ENCODE results near the gene NUMA1.

The NUMA1 gene

GRCh38 chr11:72100009-72100408, 19.7 kb upstream of the NUMA1 start:
- no peak for DNase-seq

- no peak for DNase-seq
These were observed 18.4 kb upstream of the NUMA1 start for GRCh38 chr11:72098741-72099140.

GRCh38 chr11:72091292-72091691, 10.9 kb upstream of the NUMA1 start:
- peak; percentile 76 for DNase-seq

GRCh38 chr11:72088076-72088808, 7.9 kb upstream of the NUMA1 start:
- no peak for DNase-seq

- no peak for DNase-seq
These were observed 5.4 kb upstream of the NUMA1 start for GRCh38 chr11:72085621-72086351.

- no peak for DNase-seq
These were observed 4.6 kb upstream of the NUMA1 start for GRCh38 chr11:72084965-72085364.

- DNase-seq, result no peak
These were observed 3.7 kb upstream of the NUMA1 start for GRCh38 chr11:72084076-72084475.

GRCh38 chr11:72083414-72083813, 3.1 kb upstream of the NUMA1 start:
- DNase-seq, result no peak

- no peak for DNase-seq
These were observed 1.6 kb upstream of the NUMA1 start for GRCh38 chr11:72081821-72082453.

- no peak for DNase-seq
These were observed 872 bp upstream of the NUMA1 start for GRCh38 chr11:72081184-72081644.

GRCh38 chr11:72079819-72080325, 470 bp downstream of the NUMA1 start:
- no peak for DNase-seq

- no peak for DNase-seq
These were observed 1.9 kb downstream of the NUMA1 start for GRCh38 chr11:72078477-72078876.

GRCh38 chr11:72075756-72076155, 4.6 kb downstream of the NUMA1 start:
- DNase-seq, result no peak

GRCh38 chr11:72075109-72075508, 5.2 kb downstream of the NUMA1 start:
- DNase-seq, result no peak

GRCh38 chr11:72072348-72072747, 8.0 kb downstream of the NUMA1 start:
- DNase-seq, result no peak

- no peak for DNase-seq
These were observed 9.9 kb downstream of the NUMA1 start for GRCh38 chr11:72070491-72070890.

GRCh38 chr11:72069787-72070251, 10.5 kb downstream of the NUMA1 start:
- DNase-seq, result peak; percentile 79

GRCh38 chr11:72069200-72069599, 11.1 kb downstream of the NUMA1 start:
- DNase-seq, result no peak

GRCh38 chr11:72067676-72068075, 12.7 kb downstream of the NUMA1 start:
- no peak for DNase-seq

- DNase-seq, result no peak
These were observed 13.1 kb downstream of the NUMA1 start for GRCh38 chr11:72067266-72067665.

GRCh38 chr11:72066855-72067254, 13.5 kb downstream of the NUMA1 start:
- no peak for DNase-seq

GRCh38 chr11:72061739-72062396, 18.5 kb downstream of the NUMA1 start:
- no peak for DNase-seq

GRCh38 chr11:72058416-72059034, 21.8 kb downstream of the NUMA1 start:
- no peak for DNase-seq
